HG03159 (cell line): ENCODE measurements around the gene ZNF658.
"Not testable (repeated sequence)": the region's sequence is repeated elsewhere in the genome, so short reads cannot be mapped to it uniquely, and the experiment has no call there.

Source experiments
- ATAC-seq: cut with Tn5 transposase; IDR thresholded peaks from one replicate; pipeline ENCODE4 v1.9.1; 2021; ENCODE audit warnings: mild to moderate bottlenecking, moderate library complexity; ENCODE audit not compliant: unreplicated experiment

Gene ZNF658

GRCh38 chr9:66900490-66901131, at the start of gene ZNF658:
Gene ZNF658 (plus strand): TSS chr9:66900725. CDS start chr9:66903562, 2,837 bp downstream.
- ATAC-seq, result peak; percentile 91

GRCh38 chr9:66861732-66862131, 38.8 kb upstream of the ZNF658 start:
- ATAC-seq, result not testable (repeated sequence)

DNA sequence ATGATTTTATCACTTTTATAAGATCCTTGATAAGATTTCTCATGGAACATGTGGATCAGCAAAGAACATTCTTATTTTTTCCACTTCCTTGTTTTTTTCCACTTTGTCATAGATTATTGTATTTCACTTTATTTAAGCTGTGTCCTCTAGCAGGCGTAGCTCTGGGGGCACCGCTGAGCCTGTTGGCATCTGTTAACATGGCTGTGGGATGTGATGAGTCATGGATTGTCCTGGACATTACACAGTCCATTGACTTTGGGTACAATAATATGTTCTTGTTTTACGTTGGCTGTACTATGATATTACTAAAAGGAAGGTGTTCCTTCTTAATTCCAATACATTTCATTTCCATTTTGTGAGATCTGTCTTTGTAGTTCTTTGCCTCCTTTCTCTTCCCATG, 31.9 kb upstream of the ZNF658 start:
- not testable (repeated sequence) for ATAC-seq

DNA sequence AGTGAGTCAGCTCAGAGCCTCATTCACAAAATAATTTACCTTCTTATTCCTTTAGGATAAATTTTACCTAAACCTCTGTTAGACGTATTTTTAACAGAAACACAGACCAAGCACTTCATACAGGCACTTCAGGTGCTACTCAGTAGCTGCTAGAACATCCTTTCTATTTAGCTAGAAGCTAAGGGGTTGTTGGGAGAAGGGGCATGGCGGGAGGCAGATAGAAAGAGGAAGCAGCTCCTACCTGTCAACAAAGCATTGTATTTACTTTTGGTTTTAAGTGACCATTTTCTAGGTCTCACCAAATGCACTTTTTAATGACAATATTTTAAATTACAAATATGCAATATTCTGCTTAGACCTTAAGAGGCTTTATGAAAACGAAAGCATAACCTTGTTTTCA, 19.9 kb upstream of the ZNF658 start:
- peak; percentile 54 for ATAC-seq

DNA sequence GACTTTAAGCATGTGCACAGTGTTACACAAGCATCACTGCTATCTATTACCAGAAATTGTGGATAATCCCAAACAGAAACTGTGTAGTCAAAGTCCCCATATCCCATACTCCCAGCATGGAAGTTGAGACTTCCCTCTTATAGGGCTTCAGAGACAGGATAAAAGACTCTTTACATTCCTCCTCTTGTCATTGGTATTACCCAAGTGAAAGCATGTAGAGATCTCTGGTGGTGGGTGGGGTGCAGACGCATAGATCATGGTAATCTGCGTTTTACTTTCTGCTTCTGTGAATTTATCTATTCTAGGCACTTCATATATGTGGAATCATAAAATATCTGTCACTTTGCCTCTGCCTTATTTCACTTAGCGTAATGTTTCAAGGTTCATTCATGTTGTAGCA, 18.7 kb upstream of the ZNF658 start:
- not testable (repeated sequence) for ATAC-seq

DNA sequence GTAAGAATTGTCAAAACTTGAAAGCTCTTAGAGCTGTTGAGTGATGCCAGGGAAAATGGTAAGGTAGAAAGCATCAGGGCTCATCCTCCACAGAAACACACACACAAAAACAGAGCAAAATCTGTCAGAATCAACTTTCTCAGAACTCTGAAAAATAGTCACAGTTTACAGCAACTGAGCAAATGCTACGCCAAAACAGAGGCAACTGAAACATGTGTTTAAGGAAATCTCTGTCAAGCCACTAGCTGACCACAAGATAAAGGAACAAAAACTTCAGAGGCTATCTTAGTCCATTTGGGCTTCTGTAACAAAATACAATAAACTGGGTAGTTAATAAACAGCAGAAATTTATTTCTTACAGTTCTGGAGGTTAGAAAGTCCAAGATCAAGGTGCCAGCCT, 10.2 kb upstream of the ZNF658 start:
- peak; percentile 90 for ATAC-seq

GRCh38 chr9:66901141-66901540, 616 bp downstream of the ZNF658 start:
- peak; percentile 32 for ATAC-seq

DNA sequence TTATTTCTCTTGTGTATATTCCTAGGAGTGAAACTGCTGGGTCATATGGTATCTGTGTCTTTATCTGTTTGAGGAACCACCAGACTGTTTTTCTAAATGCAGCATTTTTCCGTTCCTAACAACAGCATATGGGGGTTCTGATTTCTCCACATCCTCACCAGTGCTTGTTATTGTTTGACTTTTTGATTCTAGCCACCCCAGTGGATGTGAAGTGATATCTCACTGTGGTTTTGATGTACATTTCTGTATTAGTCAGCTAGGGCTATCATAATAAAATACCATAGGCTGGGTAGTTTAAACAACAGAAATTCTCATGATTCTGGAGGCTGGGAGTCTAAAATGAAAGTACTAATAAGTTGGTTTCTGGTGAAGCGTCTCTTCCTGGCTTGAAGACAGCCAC, 9.0 kb downstream of the ZNF658 start:
- not testable (repeated sequence) for ATAC-seq

DNA sequence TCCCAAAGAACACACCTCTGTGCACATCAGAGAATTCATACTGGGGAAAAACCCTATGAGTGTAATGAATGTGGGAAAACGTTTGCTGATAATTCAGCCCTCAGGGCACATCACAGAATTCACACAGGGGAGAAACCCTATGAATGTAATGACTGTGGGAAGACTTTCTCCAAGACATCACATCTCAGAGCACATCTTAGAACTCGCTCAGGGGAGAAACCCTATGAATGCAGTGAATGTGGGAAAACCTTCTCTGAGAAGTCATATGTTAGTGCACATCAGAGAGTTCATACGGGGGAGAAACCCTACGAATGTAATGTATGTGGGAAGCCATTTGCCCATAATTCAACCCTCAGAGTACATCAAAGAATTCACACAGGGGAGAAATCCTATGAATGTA, 19.5 kb downstream of the ZNF658 start:
- ATAC-seq, result not testable (repeated sequence)

DNA sequence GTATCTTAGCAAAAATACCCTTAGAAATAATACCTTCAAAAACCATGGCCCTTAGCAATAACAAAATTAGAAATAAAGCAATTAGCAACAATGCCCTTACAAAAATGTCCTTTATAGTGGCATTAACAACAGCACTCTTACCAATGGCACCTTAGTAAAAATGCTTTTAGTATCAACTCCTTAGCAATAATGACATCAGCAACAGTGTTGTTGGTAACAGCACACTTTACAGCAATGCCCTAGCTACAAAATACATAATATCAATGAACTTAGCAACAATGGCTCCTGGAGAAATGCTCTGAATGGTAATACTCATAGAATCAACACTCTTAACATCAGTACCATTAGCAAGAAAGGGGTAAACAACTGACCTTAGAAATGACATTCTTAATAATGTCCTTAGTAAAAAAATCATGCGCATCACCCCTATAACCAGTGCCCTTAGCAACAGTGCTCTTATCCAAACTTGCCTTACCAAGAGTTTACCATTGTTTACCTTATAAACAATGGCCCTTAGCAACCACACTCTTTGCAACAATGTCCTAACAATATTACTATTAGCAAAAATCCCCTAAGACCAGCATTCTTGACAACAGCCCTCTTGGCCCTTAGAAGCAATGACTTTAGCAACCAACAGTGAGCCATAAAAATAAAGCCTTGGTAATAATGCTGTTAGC, 35.8 kb downstream of the ZNF658 start:
- not testable (repeated sequence) for ATAC-seq

GRCh38 chr9:66937662-66938061, 37.1 kb downstream of the ZNF658 start:
- not testable (repeated sequence) for ATAC-seq

DNA sequence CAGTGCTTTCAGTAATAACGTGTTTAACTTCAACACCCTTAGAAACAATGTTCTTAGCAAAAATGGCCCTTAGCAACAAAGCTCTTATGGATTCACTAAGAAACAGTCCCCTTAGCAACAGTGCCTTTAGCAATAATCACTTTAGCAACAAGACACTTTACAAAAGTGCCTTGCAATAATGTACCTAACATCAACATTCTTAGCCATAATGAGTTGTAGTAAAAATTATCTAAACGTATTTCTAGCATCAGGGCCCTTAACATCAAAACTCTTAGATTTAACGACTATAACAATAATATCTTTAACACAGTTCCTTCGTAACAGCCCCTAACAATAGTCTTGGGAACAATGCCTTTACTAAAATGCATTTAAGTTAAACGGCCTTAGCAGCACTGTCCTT, 37.8 kb downstream of the ZNF658 start:
- not testable (repeated sequence) for ATAC-seq

- not testable (repeated sequence) for ATAC-seq
Measured at GRCh38 chr9:66939878-66940830, 39.6 kb downstream of the ZNF658 start.

DNA sequence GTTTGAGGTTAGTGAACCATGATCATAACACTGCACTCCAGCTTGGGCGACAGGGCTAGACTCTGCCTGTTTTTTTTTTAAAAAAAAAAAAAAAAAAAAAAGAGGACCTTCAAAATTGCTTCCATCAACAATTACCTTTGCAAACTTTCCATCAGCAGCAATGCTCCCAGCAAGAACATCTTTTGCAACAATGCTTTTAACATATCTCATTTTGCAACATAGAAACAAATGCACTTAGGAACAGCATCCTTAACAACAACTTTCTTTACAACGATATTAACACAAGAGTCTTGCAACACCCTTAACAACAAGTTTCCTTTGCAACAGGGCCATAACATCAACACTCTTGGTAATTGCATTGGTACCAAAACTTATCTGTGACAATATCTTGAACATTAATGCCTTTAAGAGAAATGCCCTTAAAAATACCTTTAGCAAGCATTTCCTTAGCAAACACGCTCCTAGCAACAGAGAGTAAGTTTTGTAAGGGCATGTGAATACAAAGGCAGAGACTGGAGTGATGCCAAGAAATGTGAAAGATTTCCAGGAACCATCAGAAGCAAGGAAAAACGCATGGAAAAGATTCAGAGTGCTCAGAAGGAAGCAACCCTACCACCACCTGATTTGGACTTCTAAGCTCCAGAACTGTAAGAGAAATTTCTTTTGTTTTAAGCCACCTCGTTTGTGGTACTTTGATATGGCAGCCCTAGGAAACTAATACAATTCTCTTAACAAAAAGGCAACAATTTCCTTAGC, 42.1 kb downstream of the ZNF658 start:
- not testable (repeated sequence) for ATAC-seq

DNA sequence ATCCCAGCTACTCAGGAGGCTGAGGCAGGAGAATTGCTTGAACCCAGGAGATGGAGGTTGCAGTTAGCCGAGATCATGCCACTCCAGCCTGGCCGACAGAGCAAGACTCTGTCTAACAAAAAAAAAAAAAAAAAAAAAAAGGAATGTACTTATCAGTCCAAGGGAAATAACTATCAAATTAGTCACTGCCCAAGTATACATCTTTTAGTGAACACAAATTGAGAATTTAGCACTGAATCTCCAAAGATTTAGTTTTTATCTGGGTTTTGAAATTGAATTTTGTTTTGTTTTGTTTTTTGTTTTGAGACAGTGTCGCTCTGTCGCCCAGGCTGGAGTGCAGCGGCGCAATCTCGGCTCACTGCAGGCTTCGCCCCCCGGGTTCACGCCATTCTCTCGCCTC, 52.1 kb downstream of the ZNF658 start:
- not testable (repeated sequence) for ATAC-seq
